Uterus (tissue), 4 donors: ENCODE results near the gene DMD. TPM values are rescaled to one million over a fixed set of nuclear protein-coding genes. Genes with fewer than 3 reads are reported as not detected.

Experiments
- DNase-seq, 2 donors: peaks; one replicate each; pipeline ENCODE4 v3.0.0-alpha.2; 2019 to 2020
- H3K27ac ChIP-seq, 2 donors: fragments of 200-600 bp; sonication (generic); 1 replicate in 1 of 2; 2 replicates in 1 of 2; pipeline ENCODE4 v1.5.1; 2016 to 2018
- H3K27me3 ChIP-seq, 2 donors: fragments of 200-600 bp; sonication (generic); one replicate each; pipeline ENCODE4 v1.5.1; 2018 to 2019; ENCODE audit warnings: control low read depth in 1 of 2
- H3K36me3 ChIP-seq, 2 donors: fragments of 200-600 bp; sonication (generic); one replicate each; pipeline ENCODE4 v1.5.1; 2019; ENCODE audit warnings: control low read depth in 1 of 2
- H3K4me1 ChIP-seq, 2 donors: fragments of 200-600 bp; sonication (generic); one replicate each; pipeline ENCODE4 v1.5.1; 2018 to 2019; ENCODE audit warnings: control low read depth in 1 of 2
- H3K4me3 ChIP-seq, 2 donors: fragments of 200-600 bp; sonication (generic); 1 replicate in 1 of 2; 2 replicates in 1 of 2; pipeline ENCODE4 v1.5.1; 2018 to 2019; ENCODE audit warnings: mild to moderate bottlenecking in 1 of 2
- H3K9me3 ChIP-seq, 2 donors: fragments of 200-600 bp; sonication (generic); one replicate each; pipeline ENCODE4 v1.5.1; 2019; ENCODE audit warnings: control low read depth in 1 of 2
- POLR2A ChIP-seq, 2 donors: fragments of 450-650 bp; IDR thresholded peaks; one replicate each; pipeline ENCODE4 v1.6.1; 2016; ENCODE audit warnings: antibody characterized with exemption in 2 of 2, mild to moderate bottlenecking in 1 of 2, moderate library complexity in 1 of 2
- intact Hi-C: fragments of 100-400 bp; cut with DNase I; formaldehyde crosslinking; loops from one replicate; pipeline ENCODE4 v1.15.1; 2023; ENCODE audit warnings: low total_unique reads
- total RNA-seq, 4 donors: library from RNA; depleted of rRNA in 3 of 4; stranded (reverse); fragments of >200 nt in 3 of 4; gene quantifications; one replicate each; pipeline versions ENCODE4 v1.1.0 to v1.2.4, GENCODE V29; 2014 to 2023
- TF ChIP-seq, protein P1 (sequence below), 4 experiments: fragments of 200-600 bp in 2 of 4; fragments of 450-650 bp in 2 of 4; sonication (generic) in 2 of 4; IDR thresholded peaks; one replicate each; pipeline ENCODE4 v1.5.1; 2016 to 2019; ENCODE audit warnings: antibody characterized with exemption in 4 of 4, mild to moderate bottlenecking in 2 of 4, moderate library complexity in 1 of 4
- donor health status: DM: yes; HTN: yes; CAD: no.

Gene DMD
- total RNA-seq, 4 donors from 2014 or later, result 73.8 to 147 (median 97.8) TPM

DNA sequence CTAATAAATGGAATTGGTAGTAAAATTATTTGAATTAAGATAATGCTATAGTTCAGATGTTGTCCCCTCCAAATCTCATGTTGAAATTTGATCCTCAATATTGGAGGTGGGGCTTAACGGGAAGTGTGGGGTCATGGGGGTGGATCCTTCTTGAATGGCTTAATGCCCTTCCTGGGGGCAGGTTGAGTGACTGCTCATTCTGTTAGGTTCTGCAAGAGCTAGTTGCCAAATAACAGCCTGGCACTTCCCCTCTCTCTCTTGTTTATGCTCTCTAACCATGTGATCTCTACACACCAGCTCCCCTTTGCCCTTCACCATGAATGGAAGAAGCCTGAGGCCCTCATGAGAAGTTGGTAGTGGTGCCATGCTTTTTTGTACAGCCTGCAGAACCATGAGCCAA, 1414.7 kb downstream of the DMD start:
- Histone ChIP-seq H3K27me3 (no peaks in the 10 kb centered on the region), H3K27ac (no peak overlapping the region), H3K4me1 (no peaks in the 10 kb centered on the region), H3K9me3 (no peaks in the 10 kb centered on the region), H3K36me3 (no peaks in the 10 kb centered on the region), H3K4me3 (no peak overlapping the region)
- intact Hi-C loops, result no loop called here
- TF ChIP-seq, protein P1, sequence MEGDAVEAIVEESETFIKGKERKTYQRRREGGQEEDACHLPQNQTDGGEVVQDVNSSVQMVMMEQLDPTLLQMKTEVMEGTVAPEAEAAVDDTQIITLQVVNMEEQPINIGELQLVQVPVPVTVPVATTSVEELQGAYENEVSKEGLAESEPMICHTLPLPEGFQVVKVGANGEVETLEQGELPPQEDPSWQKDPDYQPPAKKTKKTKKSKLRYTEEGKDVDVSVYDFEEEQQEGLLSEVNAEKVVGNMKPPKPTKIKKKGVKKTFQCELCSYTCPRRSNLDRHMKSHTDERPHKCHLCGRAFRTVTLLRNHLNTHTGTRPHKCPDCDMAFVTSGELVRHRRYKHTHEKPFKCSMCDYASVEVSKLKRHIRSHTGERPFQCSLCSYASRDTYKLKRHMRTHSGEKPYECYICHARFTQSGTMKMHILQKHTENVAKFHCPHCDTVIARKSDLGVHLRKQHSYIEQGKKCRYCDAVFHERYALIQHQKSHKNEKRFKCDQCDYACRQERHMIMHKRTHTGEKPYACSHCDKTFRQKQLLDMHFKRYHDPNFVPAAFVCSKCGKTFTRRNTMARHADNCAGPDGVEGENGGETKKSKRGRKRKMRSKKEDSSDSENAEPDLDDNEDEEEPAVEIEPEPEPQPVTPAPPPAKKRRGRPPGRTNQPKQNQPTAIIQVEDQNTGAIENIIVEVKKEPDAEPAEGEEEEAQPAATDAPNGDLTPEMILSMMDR (IDR thresholded peaks at IDR 0.05), result no peak
- no peak for TF ChIP-seq POLR2A (IDR thresholded peaks at IDR 0.05)
- no peak for DNase-seq

DNA sequence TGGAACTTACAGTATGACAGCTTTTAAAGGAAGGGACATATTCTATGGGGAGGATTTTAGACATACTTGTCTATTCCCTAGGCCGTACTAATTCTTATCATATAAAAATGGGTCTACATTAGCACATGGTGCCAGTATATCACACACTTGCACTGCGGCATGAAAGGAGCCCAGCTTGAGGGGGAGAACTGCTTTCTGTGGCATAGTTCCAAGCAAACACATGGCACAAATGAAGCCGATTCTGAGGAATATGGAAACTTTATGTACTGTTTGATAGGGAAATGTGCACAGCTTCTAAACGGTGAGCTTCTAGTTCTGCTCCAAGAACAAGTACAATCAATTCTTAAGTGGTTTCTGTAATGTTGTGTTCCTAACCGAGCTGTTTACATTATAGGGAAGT, 1463.9 kb downstream of the DMD start:
- TF ChIP-seq, protein P1 (IDR thresholded peaks at IDR 0.05), result no peak
- TF ChIP-seq POLR2A (IDR thresholded peaks at IDR 0.05), result no peak
- Histone ChIP-seq H3K27ac (no peak overlapping the region), H3K4me3 (no peak overlapping the region), H3K27me3 (no peaks in the 10 kb centered on the region), H3K36me3 (no peaks in the 10 kb centered on the region), H3K4me1 (no peaks in the 10 kb centered on the region), H3K9me3 (no peaks in the 10 kb centered on the region)
- intact Hi-C loops, result no loop called here
- DNase-seq, result no peak

DNA sequence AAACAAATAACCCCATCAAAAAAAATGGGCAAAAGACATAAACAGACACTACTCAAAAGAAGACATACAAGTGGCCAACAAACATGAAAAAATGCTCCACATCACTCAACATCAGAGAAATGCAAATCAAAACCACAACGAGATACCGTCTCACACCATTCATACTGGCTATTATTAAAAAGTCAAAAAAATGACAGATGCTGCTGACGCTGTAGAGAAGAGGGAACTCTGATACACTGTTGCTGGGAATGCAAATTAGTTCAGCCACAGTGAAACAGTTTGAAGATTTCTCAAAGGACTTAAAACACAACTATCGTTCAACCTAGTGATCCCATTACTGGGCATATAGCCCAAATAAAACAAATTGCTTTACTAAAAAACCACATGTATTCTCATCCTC, 1468.3 kb downstream of the DMD start:
- H3K36me3 ChIP-seq, result no peaks in the 10 kb centered on the region
- no peak overlapping the region for H3K27ac ChIP-seq
- TF ChIP-seq POLR2A (IDR thresholded peaks at IDR 0.05), result no peak
- TF ChIP-seq, protein P1 (IDR thresholded peaks at IDR 0.05), result no peak
- intact Hi-C loops, result no loop called here
- H3K4me1 ChIP-seq, result no peaks in the 10 kb centered on the region
- H3K27me3 ChIP-seq, result no peaks in the 10 kb centered on the region
- no peak for DNase-seq
- no peaks in the 10 kb centered on the region for H3K9me3 ChIP-seq
- H3K4me3 ChIP-seq, result no peak overlapping the region

DNA sequence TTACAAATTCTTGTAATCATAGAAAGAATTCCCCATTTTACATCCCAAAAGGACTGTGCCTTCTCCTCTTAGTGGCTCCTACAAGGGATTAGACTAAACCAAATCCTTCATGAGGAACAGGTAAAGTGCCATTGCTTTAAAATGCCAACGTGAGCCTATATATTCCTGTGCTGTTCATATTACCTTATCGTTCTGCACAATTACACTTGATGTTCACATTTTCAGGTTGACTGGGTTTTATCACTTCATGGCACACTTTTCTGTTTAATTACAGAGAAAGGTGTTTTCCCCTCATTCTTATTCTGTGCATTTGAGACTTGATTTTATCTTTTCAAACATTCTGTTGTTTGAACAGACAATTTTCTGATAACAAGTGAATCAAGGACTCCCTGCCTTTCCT, 1493.9 kb downstream of the DMD start:
- H3K27me3 ChIP-seq, result no peaks in the 10 kb centered on the region
- no peak overlapping the region for H3K4me3 ChIP-seq
- H3K27ac ChIP-seq, result no peak overlapping the region
- TF ChIP-seq, protein P1 (IDR thresholded peaks at IDR 0.05), result no peak
- no peak for TF ChIP-seq POLR2A (IDR thresholded peaks at IDR 0.05)
- no peaks in the 10 kb centered on the region for H3K9me3 ChIP-seq
- H3K36me3 ChIP-seq, result no peaks in the 10 kb centered on the region
- intact Hi-C loops, result no loop called here
- DNase-seq, result no peak
- no peaks in the 10 kb centered on the region for H3K4me1 ChIP-seq

DNA sequence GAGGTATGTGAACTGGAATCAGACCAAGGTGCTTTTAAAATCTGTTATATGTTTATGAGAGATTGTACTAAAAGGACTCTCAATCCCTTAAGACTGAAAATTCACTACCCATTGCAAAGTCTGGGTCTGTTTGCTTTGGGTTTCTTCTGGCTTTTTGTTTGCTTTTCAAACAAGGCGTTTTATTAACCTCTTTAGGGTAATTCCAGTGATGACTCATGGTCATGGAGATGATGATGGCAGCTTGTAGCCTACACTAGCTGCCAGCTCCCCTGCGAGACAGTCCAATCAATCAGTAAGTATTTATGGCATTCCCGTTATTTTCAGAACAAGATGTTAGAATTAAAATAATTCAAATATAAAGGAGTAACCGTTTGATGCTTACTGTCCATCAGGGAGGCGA, 1495.7 kb downstream of the DMD start:
- H3K27ac ChIP-seq, result no peak overlapping the region
- H3K36me3 ChIP-seq, result no peaks in the 10 kb centered on the region
- H3K4me3 ChIP-seq, result no peak overlapping the region
- H3K9me3 ChIP-seq, result no peaks in the 10 kb centered on the region
- DNase-seq, result no peak
- intact Hi-C loops, result no loop called here
- H3K27me3 ChIP-seq, result no peaks in the 10 kb centered on the region
- TF ChIP-seq, protein P1 (IDR thresholded peaks at IDR 0.05), result no peak
- no peak for TF ChIP-seq POLR2A (IDR thresholded peaks at IDR 0.05)
- H3K4me1 ChIP-seq, result no peaks in the 10 kb centered on the region
